D721Med (cell line): ENCODE measurements around the gene RERE.

Source experiments
- DNase-seq: peaks from one replicate; pipeline ENCODE4 v3.0.0; 2011; ENCODE audit warnings: low spot score; ENCODE audit not compliant: insufficient read length
- FAIRE-seq: peaks from 2 replicates; lab custom pipeline; 2011; peaks lifted over from hg19 to GRCh38; lab: Jason Lieb, UNC
- TF ChIP-seq, protein P1 (sequence below): IDR thresholded peaks from 2 replicates; pipeline ENCODE4 v1.5.1; 2012; ENCODE audit warnings: mild to moderate bottlenecking, control low read depth; ENCODE audit not compliant: insufficient read depth; ENCODE audit errors: missing control alignments

RERE gene

DNA sequence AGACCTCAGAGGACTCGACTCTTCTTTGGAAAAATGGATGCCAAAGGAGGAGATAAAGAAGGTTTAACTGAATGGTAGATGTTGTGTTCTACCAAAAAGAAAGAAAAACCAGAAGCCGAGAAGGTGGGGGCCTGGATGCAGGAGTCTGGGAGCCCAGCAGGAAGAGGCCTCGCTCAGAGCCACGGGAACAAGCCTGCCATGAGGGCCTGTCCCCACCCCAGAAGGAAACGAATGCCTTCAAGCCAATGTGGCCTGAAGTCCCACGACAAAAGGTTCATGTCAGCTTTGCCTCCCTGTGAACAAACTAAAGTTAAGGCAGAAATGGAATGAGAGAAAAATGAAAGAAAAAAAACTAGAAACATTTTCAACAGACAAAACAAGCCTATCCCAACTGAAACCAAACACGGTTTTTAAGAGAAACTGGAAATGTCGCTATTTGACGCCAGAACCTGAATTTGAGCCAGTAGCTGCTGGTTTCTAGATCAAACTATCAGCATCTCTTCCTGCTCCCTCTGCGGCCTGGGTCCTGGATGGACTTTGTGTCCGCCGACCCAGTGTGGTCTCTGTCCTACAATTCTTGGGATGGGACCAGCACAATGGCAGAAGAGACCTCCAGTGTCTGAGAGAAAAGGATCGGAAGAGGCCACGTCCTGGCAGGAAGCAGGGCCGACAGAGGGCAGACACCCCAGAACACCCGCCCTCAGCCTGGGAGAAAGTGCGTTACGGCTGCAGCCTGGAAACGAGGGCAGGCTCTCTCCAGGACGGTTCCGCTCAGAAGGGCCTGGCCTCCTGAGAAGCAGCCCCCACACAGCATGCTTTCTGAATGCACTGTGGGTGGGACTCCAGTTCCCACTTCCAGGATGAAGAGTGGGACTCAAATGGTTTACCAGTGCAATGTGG is 464.3 kb downstream of the RERE start:
- TF ChIP-seq, protein P1, sequence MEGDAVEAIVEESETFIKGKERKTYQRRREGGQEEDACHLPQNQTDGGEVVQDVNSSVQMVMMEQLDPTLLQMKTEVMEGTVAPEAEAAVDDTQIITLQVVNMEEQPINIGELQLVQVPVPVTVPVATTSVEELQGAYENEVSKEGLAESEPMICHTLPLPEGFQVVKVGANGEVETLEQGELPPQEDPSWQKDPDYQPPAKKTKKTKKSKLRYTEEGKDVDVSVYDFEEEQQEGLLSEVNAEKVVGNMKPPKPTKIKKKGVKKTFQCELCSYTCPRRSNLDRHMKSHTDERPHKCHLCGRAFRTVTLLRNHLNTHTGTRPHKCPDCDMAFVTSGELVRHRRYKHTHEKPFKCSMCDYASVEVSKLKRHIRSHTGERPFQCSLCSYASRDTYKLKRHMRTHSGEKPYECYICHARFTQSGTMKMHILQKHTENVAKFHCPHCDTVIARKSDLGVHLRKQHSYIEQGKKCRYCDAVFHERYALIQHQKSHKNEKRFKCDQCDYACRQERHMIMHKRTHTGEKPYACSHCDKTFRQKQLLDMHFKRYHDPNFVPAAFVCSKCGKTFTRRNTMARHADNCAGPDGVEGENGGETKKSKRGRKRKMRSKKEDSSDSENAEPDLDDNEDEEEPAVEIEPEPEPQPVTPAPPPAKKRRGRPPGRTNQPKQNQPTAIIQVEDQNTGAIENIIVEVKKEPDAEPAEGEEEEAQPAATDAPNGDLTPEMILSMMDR: no peak
- DNase-seq (no peak), FAIRE-seq (no peak)

DNA sequence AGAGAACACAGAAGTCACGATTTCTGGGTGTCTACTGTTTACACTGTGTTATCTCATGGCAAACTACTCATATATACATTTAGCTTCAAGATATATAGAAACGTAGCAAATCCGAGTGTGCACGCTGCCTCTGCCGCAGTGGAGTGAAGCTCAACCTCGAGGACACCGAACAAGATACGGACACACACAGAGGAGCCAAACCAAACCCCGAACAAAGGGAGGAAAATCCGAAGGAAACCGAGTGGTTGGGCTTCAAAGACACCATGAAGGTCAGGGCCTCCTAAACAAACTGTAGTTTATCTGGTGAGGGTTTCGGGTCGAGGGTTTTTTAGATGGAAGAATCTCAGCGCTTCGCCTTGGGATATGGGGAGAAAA is 465.0 kb downstream of the RERE start:
- DNase-seq: no peak
- TF ChIP-seq, protein P1: no peak
- FAIRE-seq: no peak

DNA sequence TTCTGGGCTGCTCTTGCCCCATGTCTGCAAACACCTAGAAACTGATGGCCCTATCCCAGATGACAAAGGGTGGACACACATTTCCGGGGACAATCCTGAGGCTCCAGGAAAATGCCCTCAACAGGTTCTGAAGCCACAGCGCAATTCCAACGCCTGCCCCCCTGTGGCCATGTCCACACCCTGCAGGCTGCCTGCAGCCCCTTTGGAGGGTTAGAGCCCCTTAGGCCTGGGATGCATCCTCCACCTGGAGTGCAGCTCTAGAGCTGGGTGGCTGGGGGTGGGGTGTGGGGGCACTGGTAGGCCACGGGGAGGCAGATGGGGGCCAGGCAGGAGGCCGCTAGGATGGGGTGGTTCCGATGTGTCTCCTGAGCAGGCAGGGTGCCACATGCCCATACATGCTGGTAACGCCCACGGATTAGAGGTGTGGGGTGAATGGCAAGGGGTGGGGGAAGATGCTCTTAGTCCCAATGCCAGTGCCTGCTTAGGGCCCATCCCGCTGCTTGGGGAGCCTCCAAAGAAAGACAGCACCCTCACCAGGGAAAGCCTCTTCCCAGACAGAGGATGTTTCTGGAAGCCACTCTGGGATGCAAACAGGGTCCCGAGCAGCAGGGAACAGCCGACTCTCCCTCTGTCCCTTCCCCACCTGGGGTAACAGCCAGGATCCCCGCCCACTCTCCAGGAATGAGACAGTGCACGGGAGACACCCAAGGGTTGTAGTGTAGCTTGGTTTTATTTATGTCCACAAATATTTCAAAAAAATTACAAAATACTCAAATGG is 465.6 kb downstream of the RERE start:
- FAIRE-seq: no peak
- TF ChIP-seq, protein P1: peak; percentile 38
- no peak for DNase-seq

DNA sequence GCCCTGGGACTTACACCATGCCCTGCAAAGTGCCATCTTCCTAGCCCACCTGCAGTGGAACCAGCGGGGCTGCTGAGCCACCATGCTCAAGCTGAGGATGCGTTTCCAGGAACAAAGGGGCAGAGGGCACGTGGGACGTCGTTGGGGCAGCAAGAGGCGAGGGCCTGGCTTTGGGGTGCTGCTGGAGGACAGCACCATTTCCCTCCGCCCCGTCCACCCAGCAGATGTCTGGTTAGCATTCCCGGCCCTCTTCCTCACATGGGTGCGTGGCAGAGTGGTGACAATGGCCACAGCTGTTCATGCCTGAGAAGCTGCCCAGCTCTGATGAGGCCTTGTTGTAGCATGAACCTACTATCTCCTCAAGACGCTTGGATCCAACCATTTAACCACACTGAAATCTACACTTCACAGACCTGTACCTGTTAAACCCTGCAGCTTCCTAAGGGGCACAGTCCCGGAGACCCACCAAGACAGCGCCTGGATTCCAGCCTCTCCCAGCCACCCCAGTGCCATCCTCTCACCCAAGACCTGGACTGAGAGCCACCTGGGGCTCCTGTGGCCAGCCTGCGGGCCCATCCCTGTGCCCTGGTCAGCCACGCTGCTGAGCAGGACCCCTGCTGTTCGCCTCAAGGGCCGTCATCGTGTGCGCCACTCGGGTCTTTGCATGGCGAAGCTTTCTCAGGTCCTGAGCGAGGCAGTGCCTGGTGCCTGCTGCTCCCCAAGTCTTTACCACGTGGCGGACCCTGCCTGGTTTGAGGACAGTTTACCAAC is 466.3 kb downstream of the RERE start:
- no peak for FAIRE-seq
- TF ChIP-seq, protein P1: no peak
- DNase-seq: no peak

DNA sequence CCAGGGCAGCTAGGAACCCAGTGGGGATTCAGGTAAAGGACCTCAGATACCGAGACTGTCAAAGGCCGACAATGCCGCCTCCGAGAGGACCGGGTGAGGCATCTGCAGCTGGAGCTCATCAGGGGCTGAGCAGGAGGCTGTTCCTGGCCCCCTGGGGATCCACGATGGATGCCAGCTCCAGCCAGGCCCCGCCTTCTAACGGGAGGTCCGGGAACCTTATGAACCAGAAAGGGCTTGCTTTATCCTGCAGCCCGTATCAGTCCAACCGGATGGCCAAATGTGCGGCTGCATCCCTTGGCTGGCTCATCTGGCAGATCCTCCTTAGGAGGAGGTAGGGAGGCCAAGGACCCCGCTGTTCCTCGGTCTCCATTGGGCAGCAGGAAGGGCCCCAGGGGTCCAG is 467.5 kb downstream of the RERE start:
- TF ChIP-seq, protein P1: no peak
- DNase-seq (no peak), FAIRE-seq (no peak)

DNA sequence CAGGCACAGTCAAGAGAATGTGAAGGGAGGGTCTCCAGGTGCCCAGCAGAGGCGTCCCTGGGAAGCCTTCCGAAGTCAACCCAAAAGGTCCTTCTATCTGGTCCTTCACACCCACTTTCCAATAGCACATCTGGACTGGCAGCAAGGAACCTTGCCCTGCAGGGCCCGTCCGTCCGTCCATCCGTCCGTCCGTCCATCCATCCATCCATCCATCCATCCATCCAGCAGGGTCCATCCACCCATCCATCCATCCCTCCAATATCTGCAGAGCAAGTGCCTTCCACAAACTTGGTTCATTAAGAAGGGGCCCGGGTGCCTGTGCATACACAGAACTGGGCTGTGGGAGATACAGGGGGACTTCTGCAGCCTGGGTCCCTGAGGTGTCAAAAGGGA is 468.0 kb downstream of the RERE start:
- DNase-seq (no peak), FAIRE-seq (no peak)
- TF ChIP-seq, protein P1: no peak
